ENCODE measurements around the gene PDE6C.

DNA sequence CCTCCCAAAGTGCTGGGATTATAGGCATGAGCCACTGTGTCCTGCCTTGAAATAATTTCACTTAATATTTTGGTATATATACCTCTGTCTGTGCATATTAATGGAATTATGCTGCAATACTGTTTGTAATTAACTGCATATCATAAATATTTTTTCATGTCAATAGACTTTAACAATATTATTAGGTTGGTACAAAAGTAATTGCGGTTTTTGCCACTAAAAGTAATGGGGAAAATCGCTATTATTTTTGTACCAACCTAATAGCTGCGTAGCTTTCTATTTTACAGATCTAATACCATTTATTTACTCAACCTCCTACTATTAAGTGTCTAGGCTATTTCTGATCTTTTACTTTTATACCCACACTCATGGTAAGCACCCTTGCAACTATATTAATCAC lies 3.9 kb upstream of the PDE6C start:
- TF ChIP-seq, protein P1, sequence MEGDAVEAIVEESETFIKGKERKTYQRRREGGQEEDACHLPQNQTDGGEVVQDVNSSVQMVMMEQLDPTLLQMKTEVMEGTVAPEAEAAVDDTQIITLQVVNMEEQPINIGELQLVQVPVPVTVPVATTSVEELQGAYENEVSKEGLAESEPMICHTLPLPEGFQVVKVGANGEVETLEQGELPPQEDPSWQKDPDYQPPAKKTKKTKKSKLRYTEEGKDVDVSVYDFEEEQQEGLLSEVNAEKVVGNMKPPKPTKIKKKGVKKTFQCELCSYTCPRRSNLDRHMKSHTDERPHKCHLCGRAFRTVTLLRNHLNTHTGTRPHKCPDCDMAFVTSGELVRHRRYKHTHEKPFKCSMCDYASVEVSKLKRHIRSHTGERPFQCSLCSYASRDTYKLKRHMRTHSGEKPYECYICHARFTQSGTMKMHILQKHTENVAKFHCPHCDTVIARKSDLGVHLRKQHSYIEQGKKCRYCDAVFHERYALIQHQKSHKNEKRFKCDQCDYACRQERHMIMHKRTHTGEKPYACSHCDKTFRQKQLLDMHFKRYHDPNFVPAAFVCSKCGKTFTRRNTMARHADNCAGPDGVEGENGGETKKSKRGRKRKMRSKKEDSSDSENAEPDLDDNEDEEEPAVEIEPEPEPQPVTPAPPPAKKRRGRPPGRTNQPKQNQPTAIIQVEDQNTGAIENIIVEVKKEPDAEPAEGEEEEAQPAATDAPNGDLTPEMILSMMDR (conservative IDR thresholded peaks at IDR 0.05), result no peak
- TF ChIP-seq ZFX (IDR thresholded peaks at IDR 0.05), result no peak

Measured in C4-2B (cell line).